Endothelial cell of umbilical vein (primary cell): ENCODE results near the gene ANP32D. TPM values are rescaled to one million over a fixed set of nuclear protein-coding genes. Genes with fewer than 3 reads are reported as not detected.

Experiments
- polyA plus RNA-seq, 4 experiments: library from polyadenylated mRNA; depleted of rRNA in 3 of 4; stranded (reverse) in 3 of 4; unstranded in 1 of 4; fragments of >200 nt; gene quantifications; 2 replicates each; pipeline versions ENCODE4 v1.2.1 to v1.2.3, GENCODE V29; 2011 to 2012; ENCODE audit warnings: missing spikeins in 1 of 4
- total RNA-seq: library from RNA; stranded (reverse); gene quantifications from 2 replicates; pipeline ENCODE4 v1.2.3, GENCODE V29; 2021

Gene ANP32D
- total and polyA plus RNA-seq, 2 donors (not counting 3 experiments of a cell fraction or from before 2014, with no cell fraction given), result not detected

Other genes starting within 250 kb of the ANP32D start
- gene ZNF641, start 121.6 kb upstream of the ANP32D start, total RNA-seq, result 5.0 and 6.7 TPM in 2 replicates
- 2.8 and 3.5 TPM in 2 replicates for gene ZNF641, start 121.6 kb upstream of the ANP32D start, polyA plus RNA-seq
- gene C12orf54, start 9.9 kb downstream of the ANP32D start, total RNA-seq, result not detected in 2 replicates
- gene C12orf54, start 9.9 kb downstream of the ANP32D start, polyA plus RNA-seq, result not detected in 2 replicates
- not detected in 2 replicates for gene OR8S1, start 53.1 kb downstream of the ANP32D start, total RNA-seq
- not detected in 2 replicates for gene OR8S1, start 53.1 kb downstream of the ANP32D start, polyA plus RNA-seq
- not detected in 2 replicates for gene LALBA, start 97.5 kb downstream of the ANP32D start, total RNA-seq
- not detected in 2 replicates for gene LALBA, start 97.5 kb downstream of the ANP32D start, polyA plus RNA-seq
- 35.8 and 40.6 TPM in 2 replicates for gene KANSL2, start 209.7 kb downstream of the ANP32D start, total RNA-seq
- 27.3 and 30.5 TPM in 2 replicates for gene KANSL2, start 209.7 kb downstream of the ANP32D start, polyA plus RNA-seq
- gene CCNT1, start 244.1 kb downstream of the ANP32D start, total RNA-seq, result 33.0 and 35.1 TPM in 2 replicates
- gene CCNT1, start 244.1 kb downstream of the ANP32D start, polyA plus RNA-seq, result 9.7 and 10.6 TPM in 2 replicates